Liver (tissue), 3 donors: ENCODE data around the gene GATA6.

Experiments used
- EGR1 ChIP-seq, 2 donors: IDR thresholded peaks; 2 replicates each; pipeline ENCODE4 v1.6.1; 2016 to 2018; ENCODE audit warnings: antibody characterized with exemption in 2 of 2, low read depth in 2 of 2
- GABPA ChIP-seq, 2 donors: IDR thresholded peaks in 1 of 2; conservative IDR thresholded peaks in 1 of 2; 2 replicates each; pipeline ENCODE4 v1.6.1; 2016; ENCODE audit warnings: antibody characterized with exemption in 2 of 2, mild to moderate bottlenecking in 1 of 2, moderate library complexity in 1 of 2
- MAX ChIP-seq: IDR thresholded peaks from 2 replicates; pipeline ENCODE4 v1.6.1; 2016; ENCODE audit warnings: antibody characterized with exemption
- SP1 ChIP-seq: IDR thresholded peaks from 2 replicates; pipeline ENCODE4 v1.6.1; 2018; ENCODE audit warnings: antibody characterized with exemption, mild to moderate bottlenecking
- TAF1 ChIP-seq: conservative IDR thresholded peaks from 2 replicates; pipeline ENCODE4 v1.6.1; 2016; ENCODE audit warnings: antibody characterized with exemption, mild to moderate bottlenecking
- TF ChIP-seq, protein P1 (sequence below): fragments of 150-350 bp; IDR thresholded peaks from 2 replicates; pipeline ENCODE4 v1.5.1; 2017; ENCODE audit warnings: improper control_type of control experiment, low read depth, low read length; ENCODE audit not compliant: missing input control
- TF ChIP-seq, protein P2 (sequence below): IDR thresholded peaks from 2 replicates; pipeline ENCODE4 v1.6.1; 2016; ENCODE audit warnings: antibody characterized with exemption
- donor health status: healthy.
- donor health status: healthy.

- TF ChIP-seq, protein P1, sequence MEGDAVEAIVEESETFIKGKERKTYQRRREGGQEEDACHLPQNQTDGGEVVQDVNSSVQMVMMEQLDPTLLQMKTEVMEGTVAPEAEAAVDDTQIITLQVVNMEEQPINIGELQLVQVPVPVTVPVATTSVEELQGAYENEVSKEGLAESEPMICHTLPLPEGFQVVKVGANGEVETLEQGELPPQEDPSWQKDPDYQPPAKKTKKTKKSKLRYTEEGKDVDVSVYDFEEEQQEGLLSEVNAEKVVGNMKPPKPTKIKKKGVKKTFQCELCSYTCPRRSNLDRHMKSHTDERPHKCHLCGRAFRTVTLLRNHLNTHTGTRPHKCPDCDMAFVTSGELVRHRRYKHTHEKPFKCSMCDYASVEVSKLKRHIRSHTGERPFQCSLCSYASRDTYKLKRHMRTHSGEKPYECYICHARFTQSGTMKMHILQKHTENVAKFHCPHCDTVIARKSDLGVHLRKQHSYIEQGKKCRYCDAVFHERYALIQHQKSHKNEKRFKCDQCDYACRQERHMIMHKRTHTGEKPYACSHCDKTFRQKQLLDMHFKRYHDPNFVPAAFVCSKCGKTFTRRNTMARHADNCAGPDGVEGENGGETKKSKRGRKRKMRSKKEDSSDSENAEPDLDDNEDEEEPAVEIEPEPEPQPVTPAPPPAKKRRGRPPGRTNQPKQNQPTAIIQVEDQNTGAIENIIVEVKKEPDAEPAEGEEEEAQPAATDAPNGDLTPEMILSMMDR, result no peak
- no peak for TF ChIP-seq TAF1
- TF ChIP-seq EGR1 (IDR thresholded peaks at IDR 0.05; ENCODE audit: low read depth in 2 of 2), result no peak
- TF ChIP-seq, protein P2, sequence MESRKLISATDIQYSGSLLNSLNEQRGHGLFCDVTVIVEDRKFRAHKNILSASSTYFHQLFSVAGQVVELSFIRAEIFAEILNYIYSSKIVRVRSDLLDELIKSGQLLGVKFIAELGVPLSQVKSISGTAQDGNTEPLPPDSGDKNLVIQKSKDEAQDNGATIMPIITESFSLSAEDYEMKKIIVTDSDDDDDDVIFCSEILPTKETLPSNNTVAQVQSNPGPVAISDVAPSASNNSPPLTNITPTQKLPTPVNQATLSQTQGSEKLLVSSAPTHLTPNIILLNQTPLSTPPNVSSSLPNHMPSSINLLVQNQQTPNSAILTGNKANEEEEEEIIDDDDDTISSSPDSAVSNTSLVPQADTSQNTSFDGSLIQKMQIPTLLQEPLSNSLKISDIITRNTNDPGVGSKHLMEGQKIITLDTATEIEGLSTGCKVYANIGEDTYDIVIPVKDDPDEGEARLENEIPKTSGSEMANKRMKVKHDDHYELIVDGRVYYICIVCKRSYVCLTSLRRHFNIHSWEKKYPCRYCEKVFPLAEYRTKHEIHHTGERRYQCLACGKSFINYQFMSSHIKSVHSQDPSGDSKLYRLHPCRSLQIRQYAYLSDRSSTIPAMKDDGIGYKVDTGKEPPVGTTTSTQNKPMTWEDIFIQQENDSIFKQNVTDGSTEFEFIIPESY, result no peak
- TF ChIP-seq MAX, result no peak
- TF ChIP-seq GABPA (IDR thresholded peaks at IDR 0.05 in 1 of 2, conservative IDR thresholded peaks at IDR 0.05 in 1 of 2), result no peak
- TF ChIP-seq SP1, result no peak
Measured at GRCh38 chr18:22195052-22195451, 25.7 kb downstream of the GATA6 start.
